ENCODE measurements around the gene WNT3A.

Gene WNT3A

DNA sequence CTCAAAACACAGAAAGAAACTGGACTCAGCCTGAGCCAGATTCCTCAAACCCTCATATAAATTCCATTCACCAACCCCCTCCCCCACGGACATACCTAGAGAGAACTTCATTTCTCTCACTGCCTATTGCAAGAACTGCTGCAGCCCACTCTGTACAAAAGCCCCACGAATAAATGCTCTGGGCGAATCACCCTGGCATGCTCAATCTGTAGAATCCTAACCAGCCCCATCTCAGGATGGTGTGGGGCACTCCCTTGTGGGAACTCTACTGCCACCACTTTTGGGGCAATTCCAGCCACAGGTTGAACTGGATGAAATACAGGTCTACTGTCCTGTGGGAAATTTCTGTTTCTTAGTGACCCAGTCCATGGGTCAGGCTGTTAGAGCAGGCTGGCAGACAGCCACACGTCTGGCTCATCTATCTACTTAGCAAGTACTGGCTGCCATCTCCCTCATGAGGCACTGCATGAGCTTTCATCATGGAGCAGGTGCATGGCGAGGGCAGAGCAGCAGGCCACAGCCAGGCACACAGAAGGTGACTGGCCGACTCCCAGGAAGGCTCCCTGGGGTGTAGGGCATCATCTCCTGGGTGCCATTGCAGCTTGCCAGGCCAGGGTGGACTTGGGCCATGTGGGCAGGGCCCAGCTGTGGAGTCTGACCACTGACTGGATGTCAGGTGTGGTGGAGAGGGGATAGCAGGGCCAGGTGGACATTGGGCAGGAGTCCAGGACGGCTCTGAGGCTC is 97.9 kb downstream of the WNT3A start:
- no peak for DNase-seq

DNA sequence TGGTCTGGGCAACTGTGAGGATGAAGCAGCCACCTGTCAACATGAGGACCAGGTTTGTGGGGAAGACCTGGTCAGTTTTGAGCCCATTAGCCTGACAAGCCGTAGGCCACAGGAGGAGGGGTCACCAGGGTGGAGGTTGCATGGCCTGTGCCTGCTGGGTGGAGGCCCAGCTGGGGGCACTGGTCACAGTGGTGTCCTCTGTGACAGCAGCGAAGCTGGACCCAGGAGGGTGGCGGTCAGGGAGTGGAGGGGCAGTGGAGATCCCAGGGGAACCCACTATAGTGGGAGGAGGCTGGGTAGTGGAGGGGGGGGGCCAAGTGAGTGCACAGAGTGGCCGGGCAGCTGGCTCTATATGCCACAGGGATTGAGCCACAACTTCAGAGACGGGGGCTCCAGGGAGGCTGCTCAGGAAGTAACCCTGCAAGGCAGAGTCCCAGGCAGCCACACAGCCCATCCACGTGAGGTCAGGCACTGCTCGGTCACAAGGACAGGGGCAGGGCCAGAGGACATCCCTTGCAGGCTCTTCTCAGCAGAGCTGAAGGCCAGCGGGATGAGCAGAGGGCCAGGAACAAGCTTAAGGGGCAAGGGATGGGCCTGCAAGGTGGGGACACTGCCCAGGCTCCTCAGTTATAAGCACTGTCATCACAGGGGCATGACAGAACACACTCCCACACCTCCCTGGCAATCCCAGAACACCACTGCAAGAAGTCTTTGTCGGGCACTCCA is 98.6 kb downstream of the WNT3A start:
- DNase-seq, result no peak

DNA sequence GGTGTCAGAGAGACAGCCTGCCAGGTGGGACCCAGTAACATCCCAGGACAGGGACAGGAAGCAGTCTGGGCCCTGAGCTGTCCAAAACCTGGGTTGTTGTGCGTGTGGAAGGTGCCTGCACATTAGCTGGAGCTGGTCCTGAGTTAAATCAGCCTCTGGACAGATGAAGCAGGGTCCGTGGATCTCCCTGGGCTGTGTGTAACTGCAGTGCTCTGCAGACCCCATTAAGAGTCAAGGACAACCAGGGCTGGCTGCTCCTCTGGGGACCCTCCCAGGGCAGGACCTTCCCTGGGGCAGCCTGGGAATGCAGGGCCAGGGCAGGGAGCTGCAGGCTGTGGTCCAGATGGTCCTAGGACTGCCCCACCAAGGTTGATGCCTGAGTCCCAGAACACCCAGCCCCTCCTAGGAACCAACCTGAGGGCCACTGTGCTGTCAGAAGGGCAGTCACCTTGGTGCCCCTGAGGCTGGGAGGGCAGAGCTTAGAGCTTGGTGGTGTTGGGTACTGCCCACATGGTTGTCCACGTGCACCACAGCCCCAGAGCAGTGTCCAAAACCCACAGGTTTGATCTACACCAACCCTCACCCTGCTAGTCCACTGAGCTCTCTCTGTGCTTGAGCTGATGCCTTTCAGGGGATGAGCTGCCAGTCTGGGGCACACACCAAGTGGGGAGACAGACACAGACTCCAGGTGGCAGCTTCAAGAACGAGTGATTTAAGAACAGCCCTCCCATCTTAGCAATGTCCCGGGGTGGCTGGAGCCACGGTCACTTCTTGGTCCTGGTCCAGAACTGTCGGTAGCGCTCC is 99.4 kb downstream of the WNT3A start:
- no peak for DNase-seq

DNA sequence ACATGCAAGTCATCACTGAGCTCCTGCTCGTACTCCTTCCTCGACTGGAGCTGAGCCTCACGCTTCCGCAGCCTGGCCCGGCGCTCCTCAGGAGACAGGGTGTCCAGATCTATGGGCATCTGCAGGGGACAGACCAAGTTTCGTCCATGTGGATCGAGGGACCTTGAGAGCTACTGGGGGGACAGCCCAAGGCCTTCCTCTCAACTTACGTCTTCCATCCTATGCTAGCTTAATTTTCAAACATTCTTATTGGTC is 99.9 kb downstream of the WNT3A start:
- DNase-seq, result no peak

DNA sequence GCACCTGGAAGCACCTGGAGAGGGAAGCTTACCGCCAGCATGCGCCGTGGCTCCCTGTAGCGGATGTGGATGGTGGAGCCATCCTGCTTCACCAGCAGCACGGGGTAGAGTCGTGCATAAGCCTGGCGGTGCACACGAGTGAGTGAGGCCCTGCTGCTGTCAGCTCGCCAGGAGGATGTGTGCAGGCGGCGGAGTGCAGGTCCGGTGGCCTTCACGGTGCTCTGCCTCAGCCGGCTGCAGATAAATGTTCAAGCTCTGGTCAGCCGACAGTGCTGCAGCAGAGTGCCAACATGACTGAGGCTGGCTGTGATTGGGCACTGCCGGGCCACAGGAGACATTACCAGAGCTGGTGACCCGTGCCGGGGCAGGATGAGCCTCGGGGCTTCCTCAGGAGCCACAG is 100.8 kb downstream of the WNT3A start:
- no peak for DNase-seq

DNA sequence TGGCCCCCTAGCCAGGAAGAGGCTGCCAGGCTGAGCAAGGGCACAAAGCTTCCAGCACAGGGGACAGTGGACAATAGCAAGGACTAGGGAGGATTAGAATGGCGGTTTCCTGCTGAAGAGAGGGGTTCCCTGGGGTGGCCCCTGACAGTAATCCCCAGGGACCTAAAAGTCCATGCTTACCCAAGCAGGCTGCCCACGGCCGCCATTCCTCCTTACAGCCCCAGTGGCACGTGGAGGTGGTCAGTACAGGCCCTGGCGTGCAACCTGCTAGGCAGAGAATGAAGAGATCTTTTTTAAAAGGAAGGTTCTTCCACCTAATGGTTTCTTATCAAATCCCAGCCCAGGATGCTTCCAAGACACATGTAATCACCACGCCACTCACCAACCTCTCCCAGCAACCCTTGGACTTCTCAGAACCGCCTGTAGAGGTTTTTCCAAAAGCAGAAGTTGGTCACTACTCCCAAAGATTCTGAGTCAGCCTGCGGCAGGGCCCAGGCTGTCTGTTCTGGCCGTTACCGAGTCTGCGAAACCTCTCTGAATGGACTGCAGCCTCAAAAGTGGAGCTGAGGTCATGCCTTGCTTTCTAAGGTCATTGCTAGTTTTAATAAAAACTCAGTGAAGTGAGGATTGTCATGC is 101.4 kb downstream of the WNT3A start:
- DNase-seq, result no peak

DNA sequence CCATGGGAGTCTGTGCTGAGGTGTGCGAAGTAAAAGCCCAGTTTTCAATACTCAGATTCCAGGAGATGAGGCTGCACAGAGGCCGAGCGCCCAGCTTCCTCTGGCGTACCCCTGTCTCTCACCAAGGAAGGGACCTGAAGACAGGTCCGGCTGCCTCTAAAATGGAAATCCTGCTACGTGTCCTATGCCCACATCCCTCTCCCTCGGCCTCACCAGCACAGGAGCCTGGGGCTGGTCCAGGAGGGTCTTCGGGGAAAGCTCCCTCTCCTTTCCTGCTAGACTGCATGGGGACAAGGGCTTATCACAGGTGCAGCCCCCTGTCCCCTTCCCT is 101.9 kb downstream of the WNT3A start:
- DNase-seq, result no peak

DNA sequence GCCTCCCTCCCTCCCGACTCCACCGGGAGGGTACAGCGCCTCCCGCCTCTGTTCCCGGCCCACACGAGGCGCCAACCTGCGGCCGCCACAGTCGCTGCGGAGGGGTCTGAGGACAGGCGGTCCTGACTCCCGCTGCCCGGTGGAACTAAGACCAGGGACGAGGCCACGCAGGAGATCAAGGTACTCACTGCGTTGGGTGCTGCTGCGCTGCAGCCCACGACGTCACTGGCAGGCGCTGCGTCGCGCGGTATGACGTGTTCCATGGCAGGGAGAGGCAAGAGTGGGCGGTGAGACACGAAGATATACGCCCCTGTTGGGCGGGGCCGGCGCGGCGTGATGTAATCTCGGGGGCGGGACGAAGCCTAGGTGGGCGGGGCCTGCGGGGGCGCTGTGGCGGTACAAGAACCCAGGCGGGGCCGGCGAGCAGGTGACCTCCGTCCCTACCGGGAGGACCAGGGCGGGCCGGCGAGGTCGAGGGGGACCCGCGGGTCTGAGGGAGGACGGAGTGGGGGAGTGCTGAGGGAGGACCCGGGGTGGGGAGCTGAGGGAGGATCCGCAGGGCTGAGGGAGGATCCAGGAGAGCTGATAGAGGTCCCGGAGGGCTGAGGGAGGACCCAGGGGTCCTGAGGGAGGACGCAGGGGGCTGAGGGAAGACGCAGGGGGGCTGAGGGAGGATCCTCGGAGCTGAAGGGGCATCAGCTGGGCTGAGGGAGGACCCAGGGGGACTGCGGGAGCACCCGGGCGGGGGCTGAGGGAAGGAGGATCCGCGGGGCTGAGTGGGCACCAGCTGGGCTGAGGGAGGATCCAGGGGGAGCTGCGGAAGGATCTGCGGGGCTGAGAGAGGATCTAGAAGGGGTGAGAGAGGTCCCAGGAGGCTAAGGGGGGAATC is 102.5 kb downstream of the WNT3A start, which contains the start of gene MRPL55:
TSS of gene MRPL55 (minus strand) at position 227 of the 889 bp plus-strand sequence. CDS start 1,039 bp downstream, outside the sequence.
- DNase-seq, result peak; percentile 98

DNA sequence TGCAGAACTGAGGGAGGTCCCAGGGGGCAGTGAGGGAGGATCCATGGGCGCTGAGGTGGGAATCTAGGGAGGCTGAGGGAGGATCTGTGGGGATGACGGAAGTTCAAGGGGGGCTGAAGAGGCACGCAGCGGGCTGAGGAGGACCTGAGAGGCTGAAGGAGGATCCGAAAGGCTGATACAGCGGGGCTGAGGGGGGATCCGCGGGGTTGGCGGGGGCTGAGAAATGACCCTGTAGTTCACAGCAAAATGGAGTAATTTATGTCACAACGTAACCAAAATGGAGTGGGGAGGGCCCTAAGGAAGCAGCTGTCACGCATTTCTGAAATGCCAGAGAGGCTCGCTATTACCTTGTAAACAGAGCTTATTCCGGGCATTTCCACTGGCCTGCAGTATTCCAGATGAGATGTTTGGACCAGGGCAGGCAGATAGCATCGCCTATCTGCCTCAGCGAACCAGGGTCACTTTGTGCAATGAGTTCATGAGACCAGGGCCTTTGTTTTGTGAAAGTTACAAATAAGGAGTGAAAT is 103.2 kb downstream of the WNT3A start:
- DNase-seq, result no peak

DNA sequence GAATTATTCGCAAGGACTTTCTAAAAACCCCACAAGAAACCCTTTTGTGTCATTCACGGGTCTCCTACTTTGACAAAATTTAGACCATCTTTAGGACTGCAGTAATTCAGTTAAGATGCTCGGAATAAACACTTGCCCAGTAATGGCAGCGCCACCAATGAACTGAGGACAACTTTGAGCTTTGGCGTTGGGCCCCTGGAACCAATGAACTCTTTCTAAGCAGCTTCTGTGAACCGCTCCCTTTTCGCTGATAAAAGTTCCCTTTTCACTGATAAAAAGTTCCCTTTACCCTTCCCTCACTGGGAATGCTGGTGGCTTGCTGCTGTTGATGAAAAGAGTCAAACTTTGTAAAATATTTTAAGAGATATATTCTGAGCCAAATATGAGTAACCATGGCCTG is 103.8 kb downstream of the WNT3A start:
- DNase-seq, result no peak
